K562 (cell line): ENCODE measurements around the gene SCYL1.

Source experiments
- AFF4 ChIP-seq: sonication (generic); formaldehyde crosslinking; IDR thresholded peaks from 2 replicates; pipeline ENCODE4 v1.8.0; 2023; ENCODE audit warnings: mild to moderate bottlenecking, missing genetic modification reagents
- BRD9 ChIP-seq: fragments of 450-650 bp; IDR thresholded peaks from 2 replicates; pipeline ENCODE4 v1.6.1; 2018; ENCODE audit warnings: low read depth; ENCODE audit not compliant: partially characterized antibody
- CTCF ChIP-seq, 3 experiments: IDR thresholded peaks in 2 of 3; conservative IDR thresholded peaks in 1 of 3; 2 replicates each; pipeline ENCODE4 v1.5.1; 2011 to 2012; ENCODE audit warnings: low read length in 3 of 3, mild to moderate bottlenecking in 3 of 3, control low read depth in 2 of 3, improper control_type of control experiment in 1 of 3, inconsistent platforms in 1 of 3, low read depth in 1 of 3, mixed read lengths in 1 of 3, moderate library complexity in 1 of 3; ENCODE audit not compliant: insufficient read depth in 2 of 3
- JUND ChIP-seq, 2 experiments: IDR thresholded peaks; 2 replicates in 1 of 2; 3 replicates in 1 of 2; pipeline ENCODE4 v1.6.1; 2011; ENCODE audit warnings: borderline replicate concordance in 2 of 2, low read depth in 2 of 2, low read length in 2 of 2, improper control_type of control experiment in 1 of 2, missing biosample characterization in 1 of 2, missing genetic modification characterization in 1 of 2, missing genetic modification reagents in 1 of 2
- KDM4B ChIP-seq, 2 experiments: fragments of 450-650 bp in 1 of 2; sonication (generic) in 1 of 2; IDR thresholded peaks; 2 replicates each; pipeline ENCODE4 v1.6.1; 2016 to 2017; ENCODE audit warnings: borderline replicate concordance in 2 of 2, antibody characterized with exemption in 1 of 2, low read depth in 1 of 2, mild to moderate bottlenecking in 1 of 2
- KDM5B ChIP-seq: fragments of 200-600 bp; sonication (generic); IDR thresholded peaks from 2 replicates; pipeline ENCODE4 v1.6.1; 2012; ENCODE audit warnings: low read depth, mild to moderate bottlenecking, moderate library complexity, low read length, control low read depth, inconsistent platforms; ENCODE audit not compliant: insufficient replicate concordance
- POLR2A ChIP-seq: fragments of 450-650 bp; conservative IDR thresholded peaks from 2 replicates; pipeline ENCODE4 v1.6.1; 2016
- SMAD2 ChIP-seq: fragments of 150-350 bp; IDR thresholded peaks from 2 replicates; pipeline ENCODE4 v1.6.1; 2014; ENCODE audit warnings: low read depth, mild to moderate bottlenecking, low read length

GRCh38 chr11:65501472-65502273 is 23.2 kb upstream of the SCYL1 start:
- TF ChIP-seq BRD9 = no peak
- no peak for TF ChIP-seq SMAD2
- TF ChIP-seq CTCF (IDR thresholded peaks at IDR 0.05 in 2 of 3, conservative IDR thresholded peaks at IDR 0.05 in 1 of 3; ENCODE audit: insufficient read depth in 2 of 3, low read depth in 1 of 3, low read length in 3 of 3) = no peak
- TF ChIP-seq AFF4 = peak; percentile 99
- TF ChIP-seq POLR2A = peak; percentile 85
- TF ChIP-seq KDM5B = no peak
- no peak for TF ChIP-seq KDM4B (IDR thresholded peaks at IDR 0.05; ENCODE audit: borderline replicate concordance in 2 of 2, low read depth in 1 of 2)
- TF ChIP-seq JUND (IDR thresholded peaks at IDR 0.05; ENCODE audit: borderline replicate concordance, low read depth, low read length) = no peak
- no peak for TF ChIP-seq JUND (tag; IDR thresholded peaks at IDR 0.05; ENCODE audit: borderline replicate concordance, low read depth, low read length)
